IMR-90 (cell line): ENCODE results near the gene MTA3. TPM values are rescaled to one million over a fixed set of nuclear protein-coding genes. Genes with fewer than 3 reads are reported as not detected.

Experiments
- ATAC-seq: fragments of 200-7000 bp; cut with Tn5 transposase; 2 replicates; pipeline ENCODE4 v1.9.1; 2020; ENCODE audit warnings: low read depth, mild to moderate bottlenecking, moderate library complexity
- BruUV-seq: library from RNA; stranded (reverse); fragments of 400-500 nt; replicated peaks from 2 replicates; lab custom pipeline; 2021; lab: Mats Ljungman, UMichigan
- CTCF ChIA-PET: fragments of 300-600 bp; formaldehyde crosslinking; extraction: SDS; loops from one replicate; lab custom pipeline; 2021; ENCODE audit warnings: antibody characterized with exemption; lab: Yijun Ruan, JAX
- POLR2A ChIA-PET: fragments of 300-600 bp; sonication (Branson Sonifier 250); formaldehyde crosslinking; loops from one replicate; lab custom pipeline; 2022; ENCODE audit warnings: antibody characterized with exemption; ENCODE audit not compliant: unreplicated experiment; lab: Charles Lee
- DNase-seq: peaks from one replicate; pipeline ENCODE4 v3.0.0; 2013
- H2AFZ ChIP-seq: replicated peaks from 2 replicates; pipeline ENCODE3; 2013; ENCODE audit warnings: low read length, mild to moderate bottlenecking; ENCODE audit not compliant: poor library complexity
- H2AK5ac ChIP-seq: 2 replicates; pipeline ENCODE4 v1.6.1; 2013; ENCODE audit warnings: low read depth, low read length, inconsistent platforms
- H2AK9ac ChIP-seq: replicated peaks from 2 replicates; pipeline ENCODE3; 2013; ENCODE audit warnings: mild to moderate bottlenecking, low read depth, low read length, moderate library complexity; ENCODE audit not compliant: poor library complexity
- H2BK120ac ChIP-seq: 2 replicates; pipeline ENCODE4 v1.6.1; 2013; ENCODE audit warnings: low read depth, low read length, inconsistent platforms
- H2BK15ac ChIP-seq: 3 replicates; pipeline ENCODE4 v1.6.1; 2013; ENCODE audit warnings: low read depth, low read length, inconsistent platforms
- H2BK20ac ChIP-seq: 2 replicates; pipeline ENCODE4 v1.6.1; 2013; ENCODE audit warnings: low read depth, mild to moderate bottlenecking, inconsistent platforms, low read length, moderate library complexity
- H2BK5ac ChIP-seq: 2 replicates; pipeline ENCODE4 v1.6.1; 2013; ENCODE audit warnings: mild to moderate bottlenecking, low read depth, low read length, inconsistent platforms; ENCODE audit not compliant: poor library complexity, severe bottlenecking
- H3K14ac ChIP-seq: replicated peaks from 2 replicates; pipeline ENCODE4 v1.6.1; 2013; ENCODE audit warnings: low read depth, low read length, inconsistent platforms
- H3K18ac ChIP-seq: 2 replicates; pipeline ENCODE4 v1.6.1; 2013; ENCODE audit warnings: low read depth, low read length, control low read depth
- H3K23ac ChIP-seq: 2 replicates; pipeline ENCODE4 v1.6.1; 2013; ENCODE audit warnings: low read depth, low read length, inconsistent platforms
- H3K27ac ChIP-seq: 2 replicates; pipeline ENCODE4 v1.5.1; 2013; ENCODE audit warnings: mild to moderate bottlenecking, control low read depth, low read length; ENCODE audit not compliant: insufficient read depth
- H3K27me3 ChIP-seq: 2 replicates; pipeline ENCODE4 v1.6.1; 2013; ENCODE audit warnings: low read length; ENCODE audit not compliant: control insufficient read depth, insufficient read depth
- H3K36me3 ChIP-seq: 2 replicates; pipeline ENCODE4 v1.6.1; 2013; ENCODE audit warnings: low read length, mixed read lengths; ENCODE audit not compliant: control insufficient read depth, insufficient read depth
- H3K4ac ChIP-seq: 2 replicates; pipeline ENCODE4 v1.6.1; 2013; ENCODE audit warnings: low read depth, low read length, inconsistent platforms
- H3K4me1 ChIP-seq: 2 replicates; pipeline ENCODE4 v1.6.1; 2013; ENCODE audit warnings: low read length, mixed read lengths; ENCODE audit not compliant: control insufficient read depth, insufficient read depth
- H3K4me2 ChIP-seq: 2 replicates; pipeline ENCODE4 v1.6.1; 2013; ENCODE audit warnings: low read depth, mild to moderate bottlenecking, control low read depth, low read length, moderate library complexity
- H3K4me3 ChIP-seq: 2 replicates; pipeline ENCODE4 v1.5.1; 2013; ENCODE audit warnings: low read depth, mild to moderate bottlenecking, control low read depth, low read length, moderate library complexity; ENCODE audit not compliant: insufficient read depth
- H3K56ac ChIP-seq: 2 replicates; pipeline ENCODE4 v1.6.1; 2013; ENCODE audit warnings: low read length, inconsistent platforms; ENCODE audit not compliant: insufficient read depth; ENCODE audit errors: extremely low read depth
- H3K79me1 ChIP-seq, 2 experiments: 2 replicates each; pipeline ENCODE4 v1.6.1; 2013; ENCODE audit warnings: low read length in 2 of 2, inconsistent platforms in 1 of 2, low read depth in 1 of 2
- H3K9ac ChIP-seq: 2 replicates; pipeline ENCODE4 v1.6.1; 2013; ENCODE audit warnings: low read depth, low read length, control low read depth
- H3K9me1 ChIP-seq: 2 replicates; pipeline ENCODE4 v1.6.1; 2013; ENCODE audit warnings: low read length, inconsistent platforms; ENCODE audit not compliant: insufficient read depth
- H3K9me3 ChIP-seq: 2 replicates; pipeline ENCODE4 v1.6.1; 2013; ENCODE audit warnings: low read length; ENCODE audit not compliant: control insufficient read depth, insufficient read depth
- H4K20me1 ChIP-seq: 2 replicates; pipeline ENCODE4 v1.6.1; 2013; ENCODE audit warnings: low read length, inconsistent platforms; ENCODE audit not compliant: insufficient read depth
- H4K5ac ChIP-seq: 2 replicates; pipeline ENCODE4 v1.6.1; 2013; ENCODE audit warnings: mild to moderate bottlenecking, low read depth, low read length, control low read depth
- H4K8ac ChIP-seq, 2 experiments: 2 replicates each; pipeline ENCODE4 v1.6.1; 2013; ENCODE audit warnings: low read depth in 2 of 2, low read length in 2 of 2, control low read depth in 1 of 2, inconsistent platforms in 1 of 2
- H4K91ac ChIP-seq: 2 replicates; pipeline ENCODE4 v1.6.1; 2013; ENCODE audit warnings: low read depth, low read length, inconsistent platforms; ENCODE audit not compliant: insufficient read depth
- BHLHE40 ChIP-seq: fragments of 150-350 bp; IDR thresholded peaks from 2 replicates; pipeline ENCODE4 v1.6.1; 2016; ENCODE audit warnings: mild to moderate bottlenecking, low read depth, low read length
- CEBPB ChIP-seq: IDR thresholded peaks from 2 replicates; pipeline ENCODE4 v1.6.1; 2012; ENCODE audit warnings: low read depth, low read length, improper control_type of control experiment
- CHD1 ChIP-seq: IDR thresholded peaks from 2 replicates; pipeline ENCODE4 v1.6.1; 2012; ENCODE audit warnings: low read depth, low read length, improper control_type of control experiment
- CTCF ChIP-seq: conservative IDR thresholded peaks from 2 replicates; pipeline ENCODE4 v1.5.1; 2012; ENCODE audit warnings: mild to moderate bottlenecking, low read depth, low read length, improper control_type of control experiment
- FOS ChIP-seq: fragments of 150-350 bp; IDR thresholded peaks from 2 replicates; pipeline ENCODE4 v1.6.1; 2016; ENCODE audit warnings: low read depth, low read length
- MAFK ChIP-seq: IDR thresholded peaks from 2 replicates; pipeline ENCODE4 v1.6.1; 2012; ENCODE audit warnings: low read depth, low read length, improper control_type of control experiment
- MAZ ChIP-seq: IDR thresholded peaks from 2 replicates; pipeline ENCODE4 v1.6.1; 2012; ENCODE audit warnings: low read depth, mild to moderate bottlenecking, low read length, improper control_type of control experiment, moderate library complexity, borderline replicate concordance
- MXI1 ChIP-seq: IDR thresholded peaks from 2 replicates; pipeline ENCODE4 v1.6.1; 2012; ENCODE audit warnings: low read depth, mild to moderate bottlenecking, low read length, moderate library complexity, borderline replicate concordance
- NFE2L2 ChIP-seq: fragments of 150-350 bp; IDR thresholded peaks from 2 replicates; pipeline ENCODE4 v1.6.1; 2016; ENCODE audit warnings: low read depth, mild to moderate bottlenecking, low read length
- POLR2A ChIP-seq: IDR thresholded peaks from 2 replicates; pipeline ENCODE4 v1.6.1; 2012; ENCODE audit warnings: mild to moderate bottlenecking, low read depth, low read length
- RAD21 ChIP-seq: IDR thresholded peaks from 2 replicates; pipeline ENCODE4 v1.6.1; 2012; ENCODE audit warnings: low read length, improper control_type of control experiment
- RCOR1 ChIP-seq: IDR thresholded peaks from 2 replicates; pipeline ENCODE4 v1.6.1; 2012; ENCODE audit warnings: mild to moderate bottlenecking, low read length, improper control_type of control experiment; ENCODE audit not compliant: insufficient replicate concordance
- RFX5 ChIP-seq: IDR thresholded peaks from 2 replicates; pipeline ENCODE4 v1.8.0; 2012; ENCODE audit warnings: low read depth, mild to moderate bottlenecking, low read length, moderate library complexity
- SMC3 ChIP-seq: fragments of 150-350 bp; IDR thresholded peaks from 2 replicates; pipeline ENCODE4 v1.6.1; 2016; ENCODE audit warnings: low read depth, mild to moderate bottlenecking, antibody characterized with exemption, low read length, moderate library complexity
- WGBS, 2 experiments: methylation state at CpG; one replicate each; pipeline versions ENCODE4 v1.1.5 to v1.1.7; 2013; ENCODE audit warnings: missing lambda C conversion rate in 2 of 2; ENCODE audit not compliant: insufficient read length in 1 of 2; ENCODE audit errors: extremely low coverage in 2 of 2; 5-methylcytosine and 5-hydroxymethylcytosine counted together
- dilution Hi-C: fragments of 300-500 bp; cut with HindIII; formaldehyde crosslinking; loops from one replicate; pipeline ENCODE4 v1.14.3; 2018; ENCODE audit warnings: low sequenced_read_pairs; ENCODE audit not compliant: unreplicated experiment
- in situ Hi-C: fragments of 300-500 bp; cut with MboI; formaldehyde crosslinking; loops from 3 replicates; pipeline ENCODE4 v1.14.3; 2019; ENCODE audit warnings: low sequenced_read_pairs, inconsistent platforms, mixed read lengths
- intact Hi-C: fragments of 100-400 bp; cut with micrococcal nuclease; formaldehyde crosslinking; loops from 2 replicates; pipeline ENCODE4 v1.10.0; 2022
- polyA plus RNA-seq, 3 experiments: library from polyadenylated mRNA; depleted of rRNA; stranded (reverse); fragments of >200 nt; gene quantifications; 2 replicates each; pipeline ENCODE4 v1.2.3, GENCODE V29; 2012; ENCODE audit warnings: low replicate concordance in 1 of 3
- total RNA-seq: library from RNA; depleted of rRNA; stranded (reverse); fragments of >200 nt; gene quantifications from 2 replicates; pipeline ENCODE4 v1.2.3, GENCODE V29; 2012
- TF ChIP-seq, protein P1 (sequence below): fragments of 150-350 bp; IDR thresholded peaks from 2 replicates; pipeline ENCODE4 v1.6.1; 2016; ENCODE audit warnings: low read depth, mild to moderate bottlenecking, low read length, moderate library complexity, borderline replicate concordance
- TF ChIP-seq, protein P2 (sequence below): fragments of 150-350 bp; IDR thresholded peaks from 2 replicates; pipeline ENCODE4 v1.6.1; 2017; ENCODE audit warnings: mild to moderate bottlenecking, antibody characterized with exemption, low read length, low read depth

MTA3 gene
- total and polyA plus RNA-seq, 2 of the 4 experiments (the other 2 are of a cell fraction): 31.9 to 34.3 TPM

DNA sequence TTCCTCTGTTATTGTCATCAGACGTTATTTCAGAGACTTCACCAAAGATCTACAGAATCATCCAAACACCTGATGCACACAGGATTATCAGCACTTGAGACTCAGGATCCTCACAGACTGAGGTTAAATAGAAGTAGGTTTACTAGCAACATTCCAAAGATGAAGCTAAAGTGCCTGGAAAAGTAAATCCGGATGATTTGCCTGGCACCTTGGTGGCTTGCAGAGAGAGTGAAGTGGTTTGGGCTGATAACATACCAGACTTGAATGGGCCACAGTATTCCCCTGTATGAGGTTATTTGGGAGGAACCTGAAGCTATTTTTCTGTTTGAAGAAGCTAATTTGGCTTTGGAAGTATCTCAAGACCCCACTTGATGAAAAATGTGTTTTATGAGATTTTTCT is 144.5 kb downstream of the MTA3 start:
- Histone ChIP-seq H3K9ac (no peak overlapping the region), H3K14ac (no peak overlapping the region), H3K9me3 (no peaks in the 10 kb centered on the region), H3K9me1 (peaks cover 2% of the 10 kb centered on the region; the same call in 1 of the 2 replicates), H3K36me3 (peaks cover 8% of the 10 kb centered on the region), H4K20me1 (no peaks in the 10 kb centered on the region), H3K27me3 (no peaks in the 10 kb centered on the region), H2BK15ac (no peak overlapping the region), H3K18ac (no peak overlapping the region), H4K8ac (no peak overlapping the region), H2AK9ac (no peak overlapping the region), H4K91ac (no peak overlapping the region), H3K56ac (no peak overlapping the region), H2BK20ac (no peak overlapping the region), H4K5ac (no peak overlapping the region), H2BK5ac (no peak overlapping the region), H3K4me3 (no peak overlapping the region), H3K4me2 (no peak overlapping the region), H3K4ac (no peak overlapping the region), H3K27ac (no peak overlapping the region), H2BK120ac (no peak overlapping the region), H3K23ac (no peak overlapping the region), H2AFZ (no peak overlapping the region), H3K4me1 (no peaks in the 10 kb centered on the region), H3K79me1 (no peaks in the 10 kb centered on the region), H2AK5ac (no peak overlapping the region)
- intact Hi-C loops: no loop called here
- dilution Hi-C loops: no loop called here
- WGBS, 2 experiments: no CpG with 5 or more reads among the region's 2 CpGs
- in situ Hi-C loops: no loop called here
- ChIA-PET POLR2A (no interaction called here), CTCF (no interaction called here)
- DNase-seq (no peak), ATAC-seq (no peak)
- TF ChIP-seq RAD21 (no peak), SMC3 (no peak), RFX5 (no peak), CEBPB (no peak), POLR2A (no peak), RCOR1 (no peak), CHD1 (no peak), MAFK (no peak), FOS (no peak), MXI1 (no peak), BHLHE40 (no peak), CTCF (no peak), MAZ (no peak), NFE2L2 (no peak)
- TF ChIP-seq, protein P1, sequence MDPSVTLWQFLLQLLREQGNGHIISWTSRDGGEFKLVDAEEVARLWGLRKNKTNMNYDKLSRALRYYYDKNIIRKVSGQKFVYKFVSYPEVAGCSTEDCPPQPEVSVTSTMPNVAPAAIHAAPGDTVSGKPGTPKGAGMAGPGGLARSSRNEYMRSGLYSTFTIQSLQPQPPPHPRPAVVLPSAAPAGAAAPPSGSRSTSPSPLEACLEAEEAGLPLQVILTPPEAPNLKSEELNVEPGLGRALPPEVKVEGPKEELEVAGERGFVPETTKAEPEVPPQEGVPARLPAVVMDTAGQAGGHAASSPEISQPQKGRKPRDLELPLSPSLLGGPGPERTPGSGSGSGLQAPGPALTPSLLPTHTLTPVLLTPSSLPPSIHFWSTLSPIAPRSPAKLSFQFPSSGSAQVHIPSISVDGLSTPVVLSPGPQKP: no peak
- TF ChIP-seq, protein P2, sequence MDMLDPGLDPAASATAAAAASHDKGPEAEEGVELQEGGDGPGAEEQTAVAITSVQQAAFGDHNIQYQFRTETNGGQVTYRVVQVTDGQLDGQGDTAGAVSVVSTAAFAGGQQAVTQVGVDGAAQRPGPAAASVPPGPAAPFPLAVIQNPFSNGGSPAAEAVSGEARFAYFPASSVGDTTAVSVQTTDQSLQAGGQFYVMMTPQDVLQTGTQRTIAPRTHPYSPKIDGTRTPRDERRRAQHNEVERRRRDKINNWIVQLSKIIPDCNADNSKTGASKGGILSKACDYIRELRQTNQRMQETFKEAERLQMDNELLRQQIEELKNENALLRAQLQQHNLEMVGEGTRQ: no peak
- BruUV-seq: no TSS peak
